Measurements from ENCODE around the gene LECT2.

Gene LECT2

GRCh38 chr5:135964670-135965320 lies 10.0 kb upstream of the LECT2 start:
- no peak overlapping the region for H3K27ac ChIP-seq
- no peaks in the 10 kb centered on the region for H3K36me3 ChIP-seq (replicated peaks)
- no peaks in the 10 kb centered on the region for H3K27me3 ChIP-seq (replicated peaks)
- DNase-seq = no peak
- H3K4me3 ChIP-seq (ENCODE audit: low read depth, low read length) = no peak overlapping the region
- in situ Hi-C loops (cut with HindIII; ENCODE audit: low pct_ligation_motif_present, low sequenced_read_pairs) = no loop called here
- TF ChIP-seq CTCF (IDR thresholded peaks at IDR 0.05; ENCODE audit: low read depth, low read length, missing control alignments) = peak; percentile 4

GRCh38 chr5:135955525-135955924 lies 742 bp upstream of the LECT2 start:
- Histone ChIP-seq H3K4me3 (ENCODE audit: low read depth, low read length) (no peak overlapping the region), H3K36me3 (replicated peaks) (no peaks in the 10 kb centered on the region), H3K27me3 (replicated peaks) (no peaks in the 10 kb centered on the region), H3K27ac (no peak overlapping the region)
- TF ChIP-seq CTCF (IDR thresholded peaks at IDR 0.05; ENCODE audit: low read depth, low read length, missing control alignments) = no peak
- no peak for DNase-seq
- in situ Hi-C loops (cut with HindIII; ENCODE audit: low pct_ligation_motif_present, low sequenced_read_pairs) = no loop called here

- H3K4me3 ChIP-seq (ENCODE audit: low read depth, low read length) = no peak overlapping the region
- DNase-seq = no peak
- in situ Hi-C loops (cut with HindIII; ENCODE audit: low pct_ligation_motif_present, low sequenced_read_pairs) = no loop called here
- H3K27me3 ChIP-seq (replicated peaks) = no peaks in the 10 kb centered on the region
- H3K27ac ChIP-seq = no peak overlapping the region
- H3K36me3 ChIP-seq (replicated peaks) = no peaks in the 10 kb centered on the region
- TF ChIP-seq CTCF (IDR thresholded peaks at IDR 0.05; ENCODE audit: low read depth, low read length, missing control alignments) = no peak
Observed at GRCh38 chr5:135953850-135954249, 933 bp downstream of the LECT2 start.

GRCh38 chr5:135952683-135953082 lies 2.1 kb downstream of the LECT2 start:
- Histone ChIP-seq H3K27ac (no peak overlapping the region), H3K36me3 (replicated peaks) (no peaks in the 10 kb centered on the region), H3K4me3 (ENCODE audit: low read depth, low read length) (no peak overlapping the region), H3K27me3 (replicated peaks) (no peaks in the 10 kb centered on the region)
- no peak for TF ChIP-seq CTCF (IDR thresholded peaks at IDR 0.05; ENCODE audit: low read depth, low read length, missing control alignments)
- in situ Hi-C loops (cut with HindIII; ENCODE audit: low pct_ligation_motif_present, low sequenced_read_pairs) = no loop called here
- no peak for DNase-seq

GRCh38 chr5:135951807-135952206 lies 3.0 kb downstream of the LECT2 start:
- in situ Hi-C loops (cut with HindIII; ENCODE audit: low pct_ligation_motif_present, low sequenced_read_pairs) = no loop called here
- Histone ChIP-seq H3K36me3 (replicated peaks) (no peaks in the 10 kb centered on the region), H3K27ac (no peak overlapping the region), H3K27me3 (replicated peaks) (no peaks in the 10 kb centered on the region), H3K4me3 (ENCODE audit: low read depth, low read length) (no peak overlapping the region)
- DNase-seq = no peak
- TF ChIP-seq CTCF (IDR thresholded peaks at IDR 0.05; ENCODE audit: low read depth, low read length, missing control alignments) = no peak

- TF ChIP-seq CTCF (IDR thresholded peaks at IDR 0.05; ENCODE audit: low read depth, low read length, missing control alignments) = no peak
- H3K36me3 ChIP-seq (replicated peaks) = no peaks in the 10 kb centered on the region
- in situ Hi-C loops (cut with HindIII; ENCODE audit: low pct_ligation_motif_present, low sequenced_read_pairs) = no loop called here
- H3K27ac ChIP-seq = no peak overlapping the region
- H3K4me3 ChIP-seq (ENCODE audit: low read depth, low read length) = no peak overlapping the region
- DNase-seq = no peak
- H3K27me3 ChIP-seq (replicated peaks) = no peaks in the 10 kb centered on the region
Observed at GRCh38 chr5:135951257-135951656, 3.5 kb downstream of the LECT2 start.

All from brain microvascular endothelial cell (primary cell).